ENCODE measurements around the gene EDN2.

DNA sequence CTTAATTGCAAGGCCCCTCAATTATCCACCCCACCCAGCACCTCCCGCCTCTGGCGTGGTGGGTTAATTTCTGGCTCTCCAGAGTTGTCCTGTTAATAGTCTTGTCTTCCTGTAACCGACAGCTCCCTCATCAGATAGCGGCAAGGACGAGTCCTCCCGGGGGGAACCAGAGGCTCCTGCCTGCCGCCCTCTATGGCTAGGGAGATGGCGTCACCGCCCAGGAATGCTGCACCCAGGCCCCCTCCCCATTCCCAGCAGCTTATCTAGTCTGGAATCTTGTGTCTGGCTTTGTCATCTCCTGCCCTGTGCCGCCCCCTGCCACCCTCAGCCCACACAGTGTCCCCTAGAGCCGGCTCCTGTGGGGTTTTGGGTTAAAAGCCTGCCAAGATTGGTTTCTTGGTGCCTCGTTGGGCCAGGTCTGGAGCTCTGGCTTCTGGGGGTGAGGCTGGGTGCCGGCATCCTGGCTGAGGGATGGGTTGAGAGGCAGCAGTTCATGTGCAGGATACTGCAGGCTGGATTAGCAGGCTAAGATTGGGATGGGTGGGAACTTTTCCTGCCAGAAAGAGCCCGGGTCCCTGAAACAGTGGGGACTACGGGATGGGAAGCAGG is 48.8 kb downstream of the EDN2 start:
- TF ChIP-seq, protein P1, sequence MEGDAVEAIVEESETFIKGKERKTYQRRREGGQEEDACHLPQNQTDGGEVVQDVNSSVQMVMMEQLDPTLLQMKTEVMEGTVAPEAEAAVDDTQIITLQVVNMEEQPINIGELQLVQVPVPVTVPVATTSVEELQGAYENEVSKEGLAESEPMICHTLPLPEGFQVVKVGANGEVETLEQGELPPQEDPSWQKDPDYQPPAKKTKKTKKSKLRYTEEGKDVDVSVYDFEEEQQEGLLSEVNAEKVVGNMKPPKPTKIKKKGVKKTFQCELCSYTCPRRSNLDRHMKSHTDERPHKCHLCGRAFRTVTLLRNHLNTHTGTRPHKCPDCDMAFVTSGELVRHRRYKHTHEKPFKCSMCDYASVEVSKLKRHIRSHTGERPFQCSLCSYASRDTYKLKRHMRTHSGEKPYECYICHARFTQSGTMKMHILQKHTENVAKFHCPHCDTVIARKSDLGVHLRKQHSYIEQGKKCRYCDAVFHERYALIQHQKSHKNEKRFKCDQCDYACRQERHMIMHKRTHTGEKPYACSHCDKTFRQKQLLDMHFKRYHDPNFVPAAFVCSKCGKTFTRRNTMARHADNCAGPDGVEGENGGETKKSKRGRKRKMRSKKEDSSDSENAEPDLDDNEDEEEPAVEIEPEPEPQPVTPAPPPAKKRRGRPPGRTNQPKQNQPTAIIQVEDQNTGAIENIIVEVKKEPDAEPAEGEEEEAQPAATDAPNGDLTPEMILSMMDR (conservative IDR thresholded peaks at IDR 0.05; ENCODE audit: low read depth, low read length), result no peak
- TF ChIP-seq EZH2 (IDR thresholded peaks at IDR 0.05; ENCODE audit: borderline replicate concordance, low read depth, low read length, poor library complexity, severe bottlenecking), result no peak
